HEK293 (cell line): Measurements from ENCODE around the gene LAMA5.

Experiments used
- CTCF ChIA-PET: fragments of 350-600 bp; formaldehyde crosslinking; extraction: SDS; loops from one replicate; lab custom pipeline; 2021; ENCODE audit warnings: antibody characterized with exemption; lab: Yijun Ruan, JAX
- POLR2A ChIA-PET: fragments of 300-600 bp; formaldehyde crosslinking; extraction: SDS; loops from one replicate; lab custom pipeline; 2020; ENCODE audit warnings: antibody characterized with exemption, inconsistent platforms; lab: Yijun Ruan, JAX
- H3K27ac ChIP-seq: fragments of 200-500 bp; sonication (Bioruptor generic); 2 replicates; pipeline ENCODE4 v1.5.1; 2014; ENCODE audit warnings: low read depth, low read length, control low read depth, inconsistent platforms; ENCODE audit errors: extremely low read depth
- H3K36me3 ChIP-seq, 2 experiments: fragments of 200-500 bp in 1 of 2; sonication (Bioruptor generic) in 1 of 2; 1 replicate in 1 of 2; 2 replicates in 1 of 2; pipeline ENCODE4 v1.5.1; 2014 to 2017; ENCODE audit warnings: inconsistent platforms in 2 of 2, low read length in 2 of 2; ENCODE audit not compliant: control insufficient read depth in 2 of 2, insufficient read depth in 1 of 2
- H3K4me1 ChIP-seq: fragments of 200-500 bp; sonication (Bioruptor generic); 2 replicates; pipeline ENCODE4 v1.5.1; 2014; ENCODE audit warnings: mild to moderate bottlenecking, low read length, inconsistent platforms; ENCODE audit not compliant: control insufficient read depth, insufficient read depth
- H3K4me3 ChIP-seq: 2 replicates; pipeline ENCODE4 v1.5.1; 2011; ENCODE audit warnings: low read depth, mild to moderate bottlenecking, control low read depth, low read length, moderate library complexity
- H3K9me3 ChIP-seq: fragments of 200-500 bp; sonication (Bioruptor generic); 2 replicates; pipeline ENCODE4 v1.5.1; 2014; ENCODE audit warnings: low read depth, low read length, inconsistent platforms; ENCODE audit not compliant: control insufficient read depth, insufficient read depth
- GLIS2 ChIP-seq: fragments of 450-650 bp; formaldehyde crosslinking; IDR thresholded peaks from 2 replicates; pipeline ENCODE4 v1.5.1; 2016; ENCODE audit warnings: missing biosample characterization, missing genetic modification characterization
- HIC1 ChIP-seq: fragments of 450-650 bp; formaldehyde crosslinking; IDR thresholded peaks from 2 replicates; pipeline ENCODE4 v1.5.1; 2016; ENCODE audit warnings: missing biosample characterization, missing genetic modification characterization
- KLF8 ChIP-seq: fragments of 450-650 bp; formaldehyde crosslinking; IDR thresholded peaks from 2 replicates; pipeline ENCODE4 v1.5.1; 2016; ENCODE audit warnings: missing biosample characterization, missing genetic modification characterization
- OSR2 ChIP-seq: fragments of 450-650 bp; formaldehyde crosslinking; IDR thresholded peaks from 2 replicates; pipeline ENCODE4 v1.5.1; 2016; ENCODE audit warnings: missing biosample characterization, missing genetic modification characterization
- OVOL3 ChIP-seq: fragments of 450-650 bp; formaldehyde crosslinking; IDR thresholded peaks from 2 replicates; pipeline ENCODE4 v1.5.1; 2016; ENCODE audit warnings: missing biosample characterization, missing genetic modification characterization
- PATZ1 ChIP-seq: fragments of 450-650 bp; formaldehyde crosslinking; IDR thresholded peaks from 2 replicates; pipeline ENCODE4 v1.5.1; 2016; ENCODE audit warnings: missing biosample characterization, missing genetic modification characterization
- PRDM4 ChIP-seq: fragments of 450-650 bp; formaldehyde crosslinking; IDR thresholded peaks from 2 replicates; pipeline ENCODE4 v1.5.1; 2017; ENCODE audit warnings: missing biosample characterization, missing genetic modification characterization
- REST ChIP-seq: fragments of 450-650 bp; formaldehyde crosslinking; IDR thresholded peaks from 2 replicates; pipeline ENCODE4 v1.5.1; 2016; ENCODE audit warnings: missing biosample characterization, missing genetic modification characterization
- YY2 ChIP-seq: fragments of 450-650 bp; formaldehyde crosslinking; IDR thresholded peaks from 2 replicates; pipeline ENCODE4 v1.5.1; 2016; ENCODE audit warnings: missing biosample characterization, missing genetic modification characterization
- ZBTB44 ChIP-seq: fragments of 450-650 bp; IDR thresholded peaks from 2 replicates; pipeline ENCODE4 v1.5.1; 2018; ENCODE audit warnings: missing biosample characterization, mild to moderate bottlenecking, missing genetic modification characterization
- ZBTB48 ChIP-seq: fragments of 450-650 bp; formaldehyde crosslinking; IDR thresholded peaks from 2 replicates; pipeline ENCODE4 v1.5.1; 2016; ENCODE audit warnings: missing biosample characterization, missing genetic modification characterization
- ZNF132 ChIP-seq: fragments of 450-650 bp; formaldehyde crosslinking; IDR thresholded peaks from 2 replicates; pipeline ENCODE4 v1.5.1; 2017; ENCODE audit warnings: missing biosample characterization, missing genetic modification characterization, borderline replicate concordance
- ZNF16 ChIP-seq: fragments of 450-650 bp; formaldehyde crosslinking; IDR thresholded peaks from 2 replicates; pipeline ENCODE4 v1.5.1; 2016; ENCODE audit warnings: low read depth, missing biosample characterization, missing genetic modification characterization
- ZNF221 ChIP-seq: fragments of 450-650 bp; formaldehyde crosslinking; IDR thresholded peaks from 2 replicates; pipeline ENCODE4 v1.5.1; 2017; ENCODE audit warnings: missing biosample characterization, missing genetic modification characterization, borderline replicate concordance
- ZNF335 ChIP-seq: fragments of 450-650 bp; formaldehyde crosslinking; conservative IDR thresholded peaks from 2 replicates; pipeline ENCODE4 v1.5.1; 2016; ENCODE audit warnings: missing biosample characterization, missing genetic modification characterization
- ZNF426 ChIP-seq: fragments of 450-650 bp; formaldehyde crosslinking; IDR thresholded peaks from 2 replicates; pipeline ENCODE4 v1.5.1; 2017; ENCODE audit warnings: missing biosample characterization, missing genetic modification characterization, mild to moderate bottlenecking, inconsistent platforms, moderate library complexity
- ZNF433 ChIP-seq: fragments of 450-650 bp; formaldehyde crosslinking; IDR thresholded peaks from 2 replicates; pipeline ENCODE4 v1.5.1; 2016; ENCODE audit warnings: missing biosample characterization, missing genetic modification characterization, low read depth
- ZNF501 ChIP-seq: fragments of 450-650 bp; formaldehyde crosslinking; IDR thresholded peaks from 2 replicates; pipeline ENCODE4 v1.5.1; 2016; ENCODE audit warnings: missing biosample characterization, missing genetic modification characterization
- ZNF529 ChIP-seq: fragments of 450-650 bp; formaldehyde crosslinking; IDR thresholded peaks from 2 replicates; pipeline ENCODE4 v1.5.1; 2017; ENCODE audit warnings: missing genetic modification characterization, missing biosample characterization; ENCODE audit not compliant: insufficient replicate concordance
- ZNF544 ChIP-seq: fragments of 450-650 bp; formaldehyde crosslinking; IDR thresholded peaks from 2 replicates; pipeline ENCODE4 v1.5.0; 2017; ENCODE audit warnings: missing biosample characterization, missing genetic modification characterization
- ZNF561 ChIP-seq: fragments of 450-650 bp; IDR thresholded peaks from 2 replicates; pipeline ENCODE4 v1.5.1; 2018; ENCODE audit warnings: missing biosample characterization, missing genetic modification characterization, borderline replicate concordance
- ZNF626 ChIP-seq: fragments of 450-650 bp; sonication (Bioruptor Pico); formaldehyde crosslinking; IDR thresholded peaks from 2 replicates; pipeline ENCODE4 v1.5.1; 2018; ENCODE audit warnings: missing biosample characterization, missing genetic modification characterization, inconsistent platforms
- ZNF654 ChIP-seq: fragments of 450-650 bp; formaldehyde crosslinking; IDR thresholded peaks from 2 replicates; pipeline ENCODE4 v1.5.1; 2016; ENCODE audit warnings: low read depth, missing biosample characterization, missing genetic modification characterization
- ZNF777 ChIP-seq: fragments of 450-650 bp; formaldehyde crosslinking; IDR thresholded peaks from 2 replicates; pipeline ENCODE4 v1.5.1; 2017; ENCODE audit warnings: missing biosample characterization, missing genetic modification characterization, borderline replicate concordance
- ZNF843 ChIP-seq: fragments of 450-650 bp; formaldehyde crosslinking; IDR thresholded peaks from 2 replicates; pipeline ENCODE4 v1.5.1; 2016; ENCODE audit warnings: missing biosample characterization, missing genetic modification characterization

Gene LAMA5

GRCh38 chr20:62409931-62410745 lies 43.0 kb upstream of the LAMA5 start:
- H3K36me3 ChIP-seq: peaks cover 0 to 1% of the 10 kb centered on the region in 2 experiments; a peak in 1 of 3 replicates
- ChIA-PET POLR2A (interaction anchor here (1.2 kb wide), 1 partner anchor 23 kb away, joined by 6 read pairs; the partner anchor contains the start of gene RPS21), CTCF (interaction anchor here (0.6 to 3.1 kb wide), 21 partner anchors 8 to 384 kb away, joined by 3 to 18 read pairs (median 4); no protein-coding TSS in a partner anchor)
- H3K9me3 ChIP-seq: no peaks in the 10 kb centered on the region
- no peak overlapping the region for H3K27ac ChIP-seq
- H3K4me3 ChIP-seq: no peak overlapping the region
- H3K4me1 ChIP-seq: peaks cover 6% of the 10 kb centered on the region; the same call in 1 of the 2 replicates
- TF ChIP-seq OVOL3: no peak
- TF ChIP-seq YY2 (tag by site-specific recombination): no peak
- TF ChIP-seq ZBTB44 (tag by site-specific recombination): no peak
- no peak for TF ChIP-seq ZNF132
- no peak for TF ChIP-seq PRDM4
- TF ChIP-seq REST (tag by site-specific recombination): no peak
- TF ChIP-seq ZNF529 (tag by site-specific recombination): no peak
- no peak for TF ChIP-seq KLF8 (tag by site-specific recombination)
- peak; percentile 100 for TF ChIP-seq ZNF335
- TF ChIP-seq OSR2 (tag by site-specific recombination): no peak
- TF ChIP-seq ZNF426 (tag by site-specific recombination): no peak
- TF ChIP-seq ZNF501 (tag by site-specific recombination): no peak
- TF ChIP-seq ZNF433 (tag by site-specific recombination): no peak
- TF ChIP-seq ZNF843 (tag by site-specific recombination): 0 out of 2 replicates have a peak, but pooled peaks have one; percentile 12
- TF ChIP-seq HIC1 (tag by site-specific recombination): no peak; the same call in 1 of the 2 replicates
- peak; percentile 20; the same call in 1 of the 2 replicates for TF ChIP-seq ZNF561 (tag by site-specific recombination)
- no peak for TF ChIP-seq ZNF544 (tag by site-specific recombination)
- peak; percentile 49 for TF ChIP-seq ZNF654 (tag by site-specific recombination)
- TF ChIP-seq ZNF626 (tag by site-specific recombination): no peak
- no peak for TF ChIP-seq ZNF777 (tag by site-specific recombination)
- TF ChIP-seq ZBTB48: peak; percentile 92
- no peak for TF ChIP-seq ZNF16
- peak; percentile 86 for TF ChIP-seq GLIS2
- no peak for TF ChIP-seq ZNF221 (tag by site-specific recombination)
- 0 out of 2 replicates have a peak, but pooled peaks have one; percentile 64 for TF ChIP-seq PATZ1 (tag by site-specific recombination)
